MM.1S (cell line): ENCODE data around the gene ZC3H12A.

ENCODE experiments used
- DNase-seq: peaks from one replicate; pipeline ENCODE4 v3.0.0-alpha.2; 2015
- H2AFZ ChIP-seq: fragments of 300-600 bp; sonication (generic); 2 replicates; pipeline ENCODE4 v1.6.0; 2016; ENCODE audit warnings: antibody characterized with exemption, low read length
- H3F3A ChIP-seq: fragments of 300-600 bp; sonication (generic); 2 replicates; pipeline ENCODE4 v1.6.1; 2016; ENCODE audit warnings: mild to moderate bottlenecking, antibody characterized with exemption, low read length, moderate library complexity, mixed read lengths; ENCODE audit not compliant: insufficient read depth
- H3K27ac ChIP-seq: fragments of 300-600 bp; sonication (generic); 2 replicates; pipeline ENCODE4 v1.5.1; 2016; ENCODE audit warnings: mild to moderate bottlenecking, low read length
- H3K27me3 ChIP-seq: fragments of 300-600 bp; sonication (generic); replicated peaks from 2 replicates; pipeline ENCODE4 v1.6.0; 2016; ENCODE audit warnings: low read length; ENCODE audit not compliant: insufficient read depth
- H3K36me3 ChIP-seq: fragments of 300-600 bp; sonication (generic); replicated peaks from 2 replicates; pipeline ENCODE4 v1.6.1; 2016; ENCODE audit warnings: mild to moderate bottlenecking, low read length, mixed read lengths; ENCODE audit not compliant: insufficient read depth
- H3K4me1 ChIP-seq: fragments of 300-600 bp; sonication (generic); 2 replicates; pipeline ENCODE4 v1.6.1; 2016; ENCODE audit warnings: low read length, mixed read lengths
- H3K4me2 ChIP-seq: fragments of 300-600 bp; sonication (generic); 2 replicates; pipeline ENCODE4 v1.6.0; 2016; ENCODE audit warnings: low read depth, low read length
- H3K4me3 ChIP-seq: fragments of 300-600 bp; sonication (generic); 2 replicates; pipeline ENCODE4 v1.5.1; 2016; ENCODE audit warnings: low read length, mixed read lengths
- H3K79me2 ChIP-seq: fragments of 300-600 bp; sonication (generic); 2 replicates; pipeline ENCODE4 v1.6.1; 2016; ENCODE audit warnings: mixed run types, low read length, mixed read lengths
- H3K9ac ChIP-seq: fragments of 300-600 bp; sonication (generic); 2 replicates; pipeline ENCODE4 v1.6.1; 2016; ENCODE audit warnings: low read length, mixed read lengths
- H3K9me2 ChIP-seq: fragments of 300-600 bp; sonication (generic); replicated peaks from 2 replicates; pipeline ENCODE4 v1.6.1; 2016; ENCODE audit warnings: mild to moderate bottlenecking, low read length, mixed read lengths; ENCODE audit not compliant: insufficient read depth
- H3K9me3 ChIP-seq: fragments of 300-600 bp; sonication (generic); replicated peaks from 2 replicates; pipeline ENCODE4 v1.6.1; 2016; ENCODE audit warnings: mild to moderate bottlenecking, low read length, mixed read lengths; ENCODE audit not compliant: insufficient read depth
- H4K20me1 ChIP-seq: fragments of 300-600 bp; sonication (generic); 2 replicates; pipeline ENCODE4 v1.6.1; 2016; ENCODE audit warnings: mild to moderate bottlenecking, low read length, moderate library complexity, mixed read lengths; ENCODE audit not compliant: insufficient read depth
- EZH2 ChIP-seq: fragments of 300-600 bp; sonication (generic); optimal IDR thresholded peaks from 2 replicates; pipeline ENCODE3; 2017; ENCODE audit warnings: low read depth, mild to moderate bottlenecking, antibody characterized with exemption, low read length, mixed read lengths
- EZH2phosphoT487 ChIP-seq: fragments of 300-600 bp; sonication (generic); IDR thresholded peaks from 2 replicates; pipeline ENCODE4 v1.6.1; 2018; ENCODE audit warnings: antibody characterized with exemption, low read length
- TF ChIP-seq, protein P1 (sequence below): fragments of 300-600 bp; sonication (generic); IDR thresholded peaks from 2 replicates; pipeline ENCODE4 v1.5.1; 2016; ENCODE audit warnings: antibody characterized with exemption, low read length, mixed read lengths

ZC3H12A gene

DNA sequence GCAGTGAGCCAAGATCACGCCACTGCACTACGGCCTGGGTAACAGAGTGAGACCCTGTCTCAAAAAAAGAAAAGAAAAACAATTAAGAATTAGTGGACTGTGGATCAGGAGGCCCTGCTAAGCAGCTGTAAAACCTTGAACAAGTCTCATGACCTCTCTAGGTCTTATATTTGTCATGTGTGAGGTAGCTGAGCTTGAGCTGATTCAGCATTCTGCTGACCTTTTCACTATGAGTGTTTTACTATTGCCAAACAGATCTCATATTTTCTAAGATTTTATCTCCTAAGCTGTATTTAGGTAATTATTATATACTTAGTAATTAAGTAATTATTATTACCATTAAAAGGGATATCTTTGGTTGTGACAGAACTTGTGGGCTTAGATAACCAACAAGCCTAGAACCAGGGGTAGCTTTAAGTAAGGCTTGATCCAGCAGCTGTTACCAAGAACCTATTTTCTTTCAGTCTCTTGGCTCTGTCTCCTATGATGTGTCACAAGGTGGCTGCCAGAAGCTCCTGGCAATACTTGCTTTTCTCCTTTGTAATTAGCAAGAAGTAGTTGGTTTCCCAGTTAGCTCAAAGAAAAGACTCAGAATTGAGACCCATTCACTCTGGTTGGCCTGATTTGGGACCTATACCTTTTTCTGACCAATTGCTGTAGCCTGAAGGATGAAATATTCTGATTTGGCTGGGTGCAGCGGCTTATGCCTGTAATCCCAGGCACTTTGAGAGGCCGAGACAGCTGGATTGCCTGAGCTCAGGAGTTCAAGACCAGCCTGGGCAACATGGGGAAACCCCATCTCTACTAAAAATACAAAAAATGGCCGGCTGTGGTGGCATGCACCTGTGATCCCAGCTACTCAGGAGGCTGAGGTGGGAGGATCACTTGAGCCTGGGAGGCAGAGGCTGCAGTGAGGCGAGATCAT lies 8.5 kb upstream of the ZC3H12A start:
- H3K4me2 ChIP-seq, result no peak overlapping the region
- H3K4me1 ChIP-seq, result peaks cover 38% of the 10 kb centered on the region
- no peaks in the 10 kb centered on the region for H3K36me3 ChIP-seq
- H3K27me3 ChIP-seq, result no peaks in the 10 kb centered on the region
- TF ChIP-seq EZH2, result no peak
- no peak for TF ChIP-seq EZH2phosphoT487
- TF ChIP-seq, protein P1, sequence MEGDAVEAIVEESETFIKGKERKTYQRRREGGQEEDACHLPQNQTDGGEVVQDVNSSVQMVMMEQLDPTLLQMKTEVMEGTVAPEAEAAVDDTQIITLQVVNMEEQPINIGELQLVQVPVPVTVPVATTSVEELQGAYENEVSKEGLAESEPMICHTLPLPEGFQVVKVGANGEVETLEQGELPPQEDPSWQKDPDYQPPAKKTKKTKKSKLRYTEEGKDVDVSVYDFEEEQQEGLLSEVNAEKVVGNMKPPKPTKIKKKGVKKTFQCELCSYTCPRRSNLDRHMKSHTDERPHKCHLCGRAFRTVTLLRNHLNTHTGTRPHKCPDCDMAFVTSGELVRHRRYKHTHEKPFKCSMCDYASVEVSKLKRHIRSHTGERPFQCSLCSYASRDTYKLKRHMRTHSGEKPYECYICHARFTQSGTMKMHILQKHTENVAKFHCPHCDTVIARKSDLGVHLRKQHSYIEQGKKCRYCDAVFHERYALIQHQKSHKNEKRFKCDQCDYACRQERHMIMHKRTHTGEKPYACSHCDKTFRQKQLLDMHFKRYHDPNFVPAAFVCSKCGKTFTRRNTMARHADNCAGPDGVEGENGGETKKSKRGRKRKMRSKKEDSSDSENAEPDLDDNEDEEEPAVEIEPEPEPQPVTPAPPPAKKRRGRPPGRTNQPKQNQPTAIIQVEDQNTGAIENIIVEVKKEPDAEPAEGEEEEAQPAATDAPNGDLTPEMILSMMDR, result no peak
- H2AFZ ChIP-seq, result no peak overlapping the region
- peak; percentile 38 for DNase-seq
- peaks cover 11% of the 10 kb centered on the region for H3K79me2 ChIP-seq
- no peaks in the 10 kb centered on the region for H3K9me2 ChIP-seq
- H3K9me3 ChIP-seq, result no peaks in the 10 kb centered on the region
- no peak overlapping the region for H3K4me3 ChIP-seq
- H3F3A ChIP-seq, result peaks cover 36% of the 10 kb centered on the region
- H4K20me1 ChIP-seq, result no peaks in the 10 kb centered on the region
- no peak overlapping the region for H3K9ac ChIP-seq
- peak overlapping the region; percentile 62; the same call in 1 of the 2 replicates for H3K27ac ChIP-seq

DNA sequence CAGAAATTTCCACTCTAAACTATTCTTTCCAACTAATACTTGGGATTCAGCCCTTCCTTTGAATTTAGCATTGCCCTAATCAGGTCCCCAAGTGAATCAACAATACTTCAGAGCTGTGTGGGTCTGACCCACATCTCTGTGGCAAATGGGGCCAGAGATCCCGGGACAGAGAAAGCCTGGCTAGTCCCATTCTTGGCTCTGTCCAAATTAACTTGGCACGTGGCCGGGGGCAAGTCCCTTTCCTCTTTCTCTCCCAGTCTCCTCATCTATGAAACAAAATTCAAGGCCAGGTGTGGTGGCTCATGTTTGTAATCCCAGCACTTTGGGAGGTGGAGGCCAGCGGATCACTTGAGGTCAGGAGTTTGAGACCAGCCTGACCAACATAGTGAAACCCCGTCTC lies 6.3 kb upstream of the ZC3H12A start:
- Histone ChIP-seq H3K27ac (peak overlapping the region; percentile 63; the same call in 1 of the 2 replicates), H3K4me2 (peak overlapping the region; percentile 77; the same call in 1 of the 2 replicates), H3F3A (peaks cover 36% of the 10 kb centered on the region), H3K36me3 (no peaks in the 10 kb centered on the region), H3K9me2 (no peaks in the 10 kb centered on the region), H4K20me1 (no peaks in the 10 kb centered on the region), H3K79me2 (peaks cover 11% of the 10 kb centered on the region), H3K9ac (no peak overlapping the region), H3K4me1 (peaks cover 41% of the 10 kb centered on the region), H2AFZ (no peak overlapping the region), H3K27me3 (no peaks in the 10 kb centered on the region), H3K4me3 (no peak overlapping the region), H3K9me3 (no peaks in the 10 kb centered on the region)
- TF ChIP-seq, protein P1, result no peak
- TF ChIP-seq EZH2phosphoT487 (no peak), EZH2 (no peak)
- DNase-seq, result no peak

DNA sequence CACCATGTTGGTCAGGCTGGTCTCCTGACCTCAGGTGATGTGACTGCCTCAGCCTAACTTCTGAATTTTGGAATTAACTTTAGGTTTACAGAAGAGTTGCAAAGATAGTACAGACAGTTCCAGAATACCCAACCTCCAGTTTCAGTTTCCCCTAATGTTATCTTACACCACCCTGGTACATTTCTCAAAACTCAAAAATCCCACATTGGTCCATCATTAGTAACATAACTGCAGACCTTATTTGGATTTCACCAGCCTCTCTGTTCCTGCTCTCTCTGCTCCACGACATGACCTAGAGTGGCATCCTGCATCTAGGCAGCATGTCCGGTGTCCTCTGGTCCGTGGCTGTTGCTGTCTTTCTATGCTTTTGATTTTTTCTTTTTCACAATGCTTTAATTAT lies 5.0 kb upstream of the ZC3H12A start:
- Histone ChIP-seq H3K79me2 (peaks cover 20% of the 10 kb centered on the region), H3K9me2 (no peaks in the 10 kb centered on the region), H3F3A (peaks cover 36% of the 10 kb centered on the region), H3K4me2 (peak overlapping the region; percentile 99), H2AFZ (peak overlapping the region; percentile 45; the same call in 1 of the 2 replicates), H3K4me3 (peak overlapping the region; percentile 59), H3K9me3 (no peaks in the 10 kb centered on the region), H3K27me3 (no peaks in the 10 kb centered on the region), H3K9ac (peak overlapping the region; percentile 46), H3K4me1 (peaks cover 48% of the 10 kb centered on the region), H3K36me3 (no peaks in the 10 kb centered on the region), H4K20me1 (no peaks in the 10 kb centered on the region), H3K27ac (peak overlapping the region; percentile 84; the same call in 1 of the 2 replicates)
- peak; percentile 53 for DNase-seq
- TF ChIP-seq EZH2phosphoT487 (no peak), EZH2 (no peak)
- TF ChIP-seq, protein P1, result no peak
